HG02798 (cell line): ENCODE measurements around the gene EXOSC9.

Experiments used
- ATAC-seq: cut with Tn5 transposase; IDR thresholded peaks from one replicate; pipeline ENCODE4 v1.9.1; 2021; ENCODE audit warnings: mild to moderate bottlenecking; ENCODE audit not compliant: unreplicated experiment, poor library complexity

EXOSC9 gene

DNA sequence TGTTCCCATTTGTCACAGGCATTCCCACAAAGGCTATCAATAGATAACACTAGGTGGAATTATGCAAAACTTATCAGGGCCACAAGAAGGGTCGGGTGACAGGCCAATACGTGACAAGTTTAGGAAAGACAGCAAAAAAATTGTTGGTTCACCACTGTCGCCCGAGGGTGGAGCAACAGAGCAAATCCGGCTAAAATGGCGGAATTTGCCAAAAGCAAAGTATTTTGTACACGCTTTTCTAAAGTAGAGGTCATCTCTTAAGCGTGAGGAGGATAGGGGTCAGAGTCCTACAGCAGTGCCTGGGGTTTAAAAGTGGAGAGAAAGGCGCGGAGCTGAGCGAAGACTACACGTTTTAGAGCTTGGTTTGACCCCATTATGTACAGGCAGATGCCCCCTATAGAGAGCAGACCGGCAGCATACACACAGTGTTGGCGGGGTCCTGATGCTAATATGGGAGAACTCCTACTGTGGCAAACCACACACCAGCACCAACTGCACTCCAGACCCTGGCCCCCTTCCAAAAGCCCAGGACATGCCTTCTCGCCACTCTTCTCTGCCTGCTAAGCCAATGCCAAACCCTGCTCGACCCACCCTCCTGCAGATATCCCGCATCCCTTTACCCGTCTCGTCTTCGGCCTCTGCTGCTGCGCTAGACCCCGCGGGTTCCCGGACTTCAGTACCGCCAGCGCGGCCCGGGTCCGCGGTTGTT, 21.8 kb downstream of the EXOSC9 start:
- peak; percentile 42 for ATAC-seq

DNA sequence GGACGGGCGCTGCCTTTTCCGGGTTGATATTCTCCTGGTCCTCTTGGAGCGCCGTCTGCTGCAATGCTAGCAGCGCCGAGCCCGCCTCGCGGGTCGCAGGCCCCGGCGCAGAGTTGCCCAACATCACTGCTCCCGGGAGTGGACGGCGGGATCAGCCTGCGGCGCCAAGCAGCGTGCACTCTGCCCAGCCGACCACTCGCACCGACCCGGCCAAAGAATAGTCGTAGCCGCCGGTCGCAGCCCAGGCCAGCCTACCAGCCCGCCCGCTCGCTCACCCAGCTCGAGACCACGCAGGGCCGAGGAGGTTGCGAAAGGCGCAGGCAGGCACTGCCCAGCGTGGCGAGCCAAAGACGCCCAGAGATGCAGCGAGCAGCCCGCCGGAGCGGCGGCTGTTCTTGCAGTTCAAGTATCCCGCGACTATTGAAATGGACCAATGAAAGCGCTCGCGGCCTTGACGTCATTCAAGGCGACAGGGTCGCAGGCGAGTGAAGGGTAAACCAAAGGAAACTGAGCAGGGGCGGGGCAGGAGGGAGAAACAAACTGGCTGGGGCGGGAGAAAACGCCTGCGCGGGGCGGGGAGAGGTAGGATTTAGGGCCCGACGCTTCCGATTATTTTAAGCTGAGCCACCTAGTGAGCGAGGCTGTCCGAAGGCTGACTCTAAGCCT, 22.5 kb downstream of the EXOSC9 start, which contains the start of gene CCNA2:
CCNA2 (minus strand) TSS at position 379 of the 666 bp plus-strand sequence; CDS start at position 124, 255 bp downstream.
- peak; percentile 97 for ATAC-seq

DNA sequence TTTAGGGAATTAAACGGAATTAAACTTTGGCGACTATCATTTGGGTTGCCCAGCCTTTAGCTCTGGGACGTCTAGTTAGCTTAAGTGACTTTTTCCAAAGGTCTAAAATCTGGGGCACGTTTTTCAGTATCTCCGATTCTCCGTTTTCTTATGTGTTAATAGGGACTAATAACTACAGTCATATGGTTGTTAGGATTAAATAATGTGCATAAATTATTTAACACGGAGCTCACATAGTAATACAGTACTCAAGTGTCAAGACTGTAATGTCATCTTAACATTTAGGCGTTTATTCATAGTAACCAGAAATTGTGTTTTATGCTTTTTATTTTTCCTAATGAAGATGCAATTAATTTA, 23.0 kb downstream of the EXOSC9 start:
- ATAC-seq: no peak

DNA sequence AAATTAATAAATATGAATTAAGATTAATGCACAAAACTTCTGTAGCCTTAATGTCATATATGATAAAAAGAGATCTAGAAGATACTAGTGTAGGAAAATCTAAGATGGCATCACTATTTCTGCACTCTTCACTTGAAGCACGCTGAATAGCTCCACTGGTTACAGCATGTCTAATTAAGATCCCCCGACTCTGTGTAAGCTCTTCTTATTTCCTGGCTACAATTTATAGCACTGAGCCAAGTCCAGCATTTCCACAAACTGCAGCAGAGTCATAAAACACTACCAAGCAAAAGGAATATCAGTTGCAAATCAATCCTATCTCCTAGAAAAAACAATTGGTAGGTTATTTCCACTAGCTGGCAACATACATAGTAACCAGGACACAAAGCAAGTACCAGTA, 23.8 kb downstream of the EXOSC9 start:
- no peak for ATAC-seq

DNA sequence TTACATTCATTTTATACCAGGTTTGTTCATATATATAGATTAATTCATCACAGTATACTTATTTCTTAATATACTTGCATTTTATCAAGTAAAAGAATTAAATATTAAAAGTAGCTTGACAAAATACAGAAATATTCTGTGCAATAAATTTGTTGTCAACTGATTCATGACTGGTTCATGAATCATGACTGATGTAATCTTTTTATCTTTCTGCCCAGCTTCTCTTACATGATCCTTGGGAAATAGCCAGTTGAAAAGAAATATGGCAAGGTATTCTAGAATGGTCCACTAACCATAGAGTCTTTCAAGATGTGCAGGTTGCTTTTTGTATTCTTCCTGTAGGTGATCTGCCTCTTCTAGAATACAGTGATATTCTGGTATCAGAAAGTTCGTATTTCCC, 26.7 kb downstream of the EXOSC9 start:
- no peak for ATAC-seq

DNA sequence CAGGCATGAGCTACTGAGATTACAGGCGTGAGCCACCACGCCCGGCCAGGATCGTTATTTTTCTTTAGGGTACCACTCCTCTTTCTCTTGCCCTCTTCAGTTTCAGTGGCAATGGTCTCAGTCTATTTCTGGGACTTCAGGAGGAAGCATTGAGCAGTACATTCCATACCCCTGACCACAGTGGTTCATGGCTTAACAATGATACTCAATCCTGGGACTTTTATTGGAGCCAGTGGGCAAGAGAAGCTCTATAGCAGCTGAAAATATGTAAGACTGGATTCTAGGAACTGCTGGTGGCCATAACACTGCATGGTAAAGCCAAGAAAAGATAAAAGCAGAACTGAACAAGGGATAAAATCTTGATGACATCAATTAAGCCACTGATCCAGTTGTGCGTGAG, 28.4 kb downstream of the EXOSC9 start:
- no peak for ATAC-seq

DNA sequence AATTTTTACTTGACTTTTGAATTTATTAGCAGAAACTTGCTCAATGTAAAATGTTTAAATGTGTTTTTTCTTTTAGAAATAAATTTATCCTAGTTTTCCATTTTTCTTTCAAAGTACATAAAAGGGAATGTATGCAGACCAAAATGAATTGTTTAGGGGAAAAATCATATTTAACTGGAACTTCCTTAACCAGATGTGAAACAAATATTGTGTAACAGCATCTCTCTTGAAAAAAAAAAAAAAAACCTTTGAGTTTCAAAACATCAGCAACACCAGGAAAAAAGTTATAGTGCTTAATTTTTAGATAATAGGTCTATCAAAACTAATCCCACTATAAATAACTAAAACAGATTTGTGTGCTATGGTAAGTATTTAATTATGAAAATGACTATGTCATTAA, 37.0 kb downstream of the EXOSC9 start:
- ATAC-seq: no peak

DNA sequence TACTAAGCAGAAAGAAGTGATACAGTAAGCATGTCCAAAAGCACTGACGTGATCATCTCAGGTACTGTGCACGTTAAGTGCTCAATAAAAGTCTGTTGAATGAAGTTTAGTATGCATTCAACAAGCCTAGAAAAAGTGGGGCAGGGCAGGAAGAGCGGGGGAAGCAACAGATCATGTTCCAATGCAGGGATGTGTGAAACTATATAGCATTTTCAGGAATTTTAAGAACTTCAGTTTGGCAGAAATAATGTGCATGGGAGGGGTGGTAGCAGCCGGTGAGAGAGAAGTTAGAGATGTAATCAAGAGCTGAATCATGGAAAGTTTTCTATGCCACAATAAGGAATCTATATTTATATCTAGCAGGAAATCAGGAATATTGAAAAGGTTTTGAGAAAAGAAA, 41.7 kb downstream of the EXOSC9 start:
- ATAC-seq: no peak

DNA sequence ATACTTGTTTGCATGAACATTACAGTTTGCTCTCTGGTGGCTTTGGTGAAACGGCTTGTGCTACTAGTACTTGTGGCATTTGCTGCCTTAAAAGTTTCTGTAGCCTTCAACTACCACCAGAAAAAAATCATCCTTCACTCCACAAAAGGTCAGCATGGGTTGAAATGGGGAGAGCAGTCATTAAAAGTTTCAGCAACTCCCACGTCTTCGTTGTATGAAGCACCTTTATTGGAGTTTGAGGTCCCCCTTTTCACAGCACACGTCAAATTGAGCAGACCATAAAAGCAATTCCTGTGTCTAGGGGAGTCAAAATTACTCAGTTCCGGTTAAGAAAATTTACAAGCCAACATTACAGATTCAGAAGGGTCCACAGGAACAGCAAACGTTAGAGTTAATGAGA, 45.5 kb downstream of the EXOSC9 start:
- no peak for ATAC-seq

DNA sequence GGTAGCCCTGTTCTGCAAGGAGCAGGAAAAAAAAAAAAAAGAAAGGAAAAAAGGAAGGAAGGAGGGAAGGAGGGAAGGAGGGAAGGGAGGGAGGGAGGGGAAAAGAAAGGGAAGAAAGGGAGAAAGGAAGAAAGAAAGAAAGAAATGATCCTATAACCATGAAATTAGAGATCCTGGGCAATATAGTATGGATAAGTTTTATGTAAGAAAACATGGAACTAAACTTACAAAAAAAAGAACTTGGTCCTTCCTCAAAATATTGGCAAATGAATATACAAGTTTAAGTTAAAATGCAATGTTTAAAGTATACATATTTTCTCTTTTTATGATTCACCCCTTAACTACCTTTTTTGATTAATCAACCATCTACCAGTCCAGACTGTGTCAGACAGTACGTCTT, 50.2 kb downstream of the EXOSC9 start:
- no peak for ATAC-seq

DNA sequence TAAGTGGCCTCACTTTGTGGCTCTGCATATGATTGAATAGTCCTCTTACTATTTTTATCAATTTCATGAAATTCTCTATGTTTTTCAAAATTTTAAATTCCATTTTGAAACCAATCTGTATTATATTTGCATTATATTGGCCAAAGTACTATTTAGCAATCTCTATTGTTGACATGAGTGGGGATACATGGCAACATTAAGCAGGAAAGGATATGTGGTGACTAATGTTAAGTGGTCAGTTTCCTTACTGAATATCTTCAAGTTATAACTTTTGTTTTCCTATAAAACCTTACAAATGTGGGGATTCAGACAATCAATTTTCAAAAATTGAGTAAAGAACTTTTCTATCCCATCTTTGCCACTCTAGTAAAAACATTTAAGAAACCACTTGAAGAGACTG, 59.0 kb downstream of the EXOSC9 start:
- ATAC-seq: no peak

DNA sequence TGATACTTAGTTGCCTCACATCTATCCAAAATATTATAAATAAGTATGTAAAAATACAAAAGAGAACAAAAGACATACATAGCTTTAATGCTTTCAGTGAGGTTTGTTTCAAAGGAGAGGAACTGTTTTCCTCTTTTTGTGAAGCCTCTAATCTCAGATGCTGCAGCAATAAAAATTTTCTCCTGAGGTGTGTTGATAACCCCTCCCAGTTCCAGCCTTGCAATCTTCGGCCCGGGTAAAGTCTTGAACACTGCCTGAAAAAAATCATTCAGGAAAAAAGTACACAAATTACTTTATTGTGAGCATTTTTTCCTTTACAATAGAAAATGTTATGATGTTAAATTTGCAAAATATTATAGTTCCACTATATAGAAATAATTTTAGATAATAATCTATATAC, 60.3 kb downstream of the EXOSC9 start:
- no peak for ATAC-seq

DNA sequence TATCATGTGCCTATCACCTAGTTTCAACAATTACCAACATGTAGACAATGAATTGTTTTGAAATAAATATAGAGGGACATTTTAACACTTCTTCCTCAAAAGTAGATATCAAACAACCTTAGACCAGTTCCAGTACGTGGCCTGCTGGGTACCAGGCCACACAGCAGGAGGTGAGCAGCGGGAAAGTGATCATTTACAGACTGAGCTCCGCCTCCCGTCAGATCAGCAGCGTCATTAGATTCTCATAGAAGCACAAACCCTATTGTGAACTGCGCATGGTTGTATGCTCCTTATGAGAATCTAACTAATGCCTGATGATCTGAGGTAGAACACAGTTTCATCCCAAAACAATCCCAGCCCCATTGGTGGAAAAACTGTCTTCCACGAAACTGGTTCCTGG, 62.7 kb downstream of the EXOSC9 start:
- ATAC-seq: no peak
